HEK293 (cell line): ENCODE measurements around the gene PPARD.

Experiments
- CTCF ChIA-PET: fragments of 350-600 bp; formaldehyde crosslinking; extraction: SDS; loops from one replicate; lab custom pipeline; 2021; ENCODE audit warnings: antibody characterized with exemption; lab: Yijun Ruan, JAX
- POLR2A ChIA-PET: fragments of 300-600 bp; formaldehyde crosslinking; extraction: SDS; loops from one replicate; lab custom pipeline; 2020; ENCODE audit warnings: antibody characterized with exemption, inconsistent platforms; lab: Yijun Ruan, JAX
- H3K27ac ChIP-seq: fragments of 200-500 bp; sonication (Bioruptor generic); 2 replicates; pipeline ENCODE4 v1.5.1; 2014; ENCODE audit warnings: low read depth, low read length, control low read depth, inconsistent platforms; ENCODE audit errors: extremely low read depth
- H3K36me3 ChIP-seq, 2 experiments: fragments of 200-500 bp in 1 of 2; sonication (Bioruptor generic) in 1 of 2; 1 replicate in 1 of 2; 2 replicates in 1 of 2; pipeline ENCODE4 v1.5.1; 2014 to 2017; ENCODE audit warnings: inconsistent platforms in 2 of 2, low read length in 2 of 2; ENCODE audit not compliant: control insufficient read depth in 2 of 2, insufficient read depth in 1 of 2
- H3K4me1 ChIP-seq: fragments of 200-500 bp; sonication (Bioruptor generic); 2 replicates; pipeline ENCODE4 v1.5.1; 2014; ENCODE audit warnings: mild to moderate bottlenecking, low read length, inconsistent platforms; ENCODE audit not compliant: control insufficient read depth, insufficient read depth
- H3K4me3 ChIP-seq: 2 replicates; pipeline ENCODE4 v1.5.1; 2011; ENCODE audit warnings: low read depth, mild to moderate bottlenecking, control low read depth, low read length, moderate library complexity
- H3K9me3 ChIP-seq: fragments of 200-500 bp; sonication (Bioruptor generic); 2 replicates; pipeline ENCODE4 v1.5.1; 2014; ENCODE audit warnings: low read depth, low read length, inconsistent platforms; ENCODE audit not compliant: control insufficient read depth, insufficient read depth
- GLIS2 ChIP-seq: fragments of 450-650 bp; formaldehyde crosslinking; IDR thresholded peaks from 2 replicates; pipeline ENCODE4 v1.5.1; 2016; ENCODE audit warnings: missing biosample characterization, missing genetic modification characterization
- HIC1 ChIP-seq: fragments of 450-650 bp; formaldehyde crosslinking; IDR thresholded peaks from 2 replicates; pipeline ENCODE4 v1.5.1; 2016; ENCODE audit warnings: missing biosample characterization, missing genetic modification characterization
- KLF1 ChIP-seq: fragments of 450-650 bp; formaldehyde crosslinking; IDR thresholded peaks from 2 replicates; pipeline ENCODE4 v1.5.1; 2016; ENCODE audit warnings: missing biosample characterization, missing genetic modification characterization
- PRDM10 ChIP-seq: fragments of 450-650 bp; formaldehyde crosslinking; IDR thresholded peaks from 2 replicates; pipeline ENCODE4 v1.5.1; 2016; ENCODE audit warnings: missing biosample characterization, missing genetic modification characterization
- SCRT2 ChIP-seq: fragments of 450-650 bp; formaldehyde crosslinking; IDR thresholded peaks from 2 replicates; pipeline ENCODE4 v1.5.1; 2016; ENCODE audit warnings: missing biosample characterization, missing genetic modification characterization
- SP7 ChIP-seq: fragments of 450-650 bp; formaldehyde crosslinking; IDR thresholded peaks from 2 replicates; pipeline ENCODE4 v1.5.1; 2016; ENCODE audit warnings: missing biosample characterization, missing genetic modification characterization
- TCF7L2 ChIP-seq: IDR thresholded peaks from 2 replicates; pipeline ENCODE4 v1.6.1; 2011; ENCODE audit warnings: low read depth, mild to moderate bottlenecking, inconsistent platforms, low read length, moderate library complexity, borderline replicate concordance
- ZBTB1 ChIP-seq: fragments of 450-650 bp; formaldehyde crosslinking; IDR thresholded peaks from 2 replicates; pipeline ENCODE4 v1.5.1; 2016; ENCODE audit warnings: missing biosample characterization, missing genetic modification characterization
- ZBTB49 ChIP-seq: fragments of 450-650 bp; formaldehyde crosslinking; IDR thresholded peaks from 2 replicates; pipeline ENCODE4 v1.5.1; 2016; ENCODE audit warnings: missing biosample characterization, missing genetic modification characterization, low read depth
- ZFP37 ChIP-seq: fragments of 450-650 bp; formaldehyde crosslinking; IDR thresholded peaks from 2 replicates; pipeline ENCODE4 v1.5.1; 2016; ENCODE audit warnings: missing biosample characterization, missing genetic modification characterization
- ZNF132 ChIP-seq: fragments of 450-650 bp; formaldehyde crosslinking; IDR thresholded peaks from 2 replicates; pipeline ENCODE4 v1.5.1; 2017; ENCODE audit warnings: missing biosample characterization, missing genetic modification characterization, borderline replicate concordance
- ZNF138 ChIP-seq: fragments of 450-650 bp; formaldehyde crosslinking; IDR thresholded peaks from 2 replicates; pipeline ENCODE4 v1.5.1; 2016; ENCODE audit warnings: missing biosample characterization, missing genetic modification characterization, borderline replicate concordance
- ZNF211 ChIP-seq: fragments of 450-650 bp; formaldehyde crosslinking; IDR thresholded peaks from 2 replicates; pipeline ENCODE4 v1.5.1; 2016; ENCODE audit warnings: low read depth, missing biosample characterization, missing genetic modification characterization
- ZNF223 ChIP-seq: fragments of 450-650 bp; formaldehyde crosslinking; IDR thresholded peaks from 2 replicates; pipeline ENCODE4 v1.5.1; 2016; ENCODE audit warnings: missing biosample characterization, missing genetic modification characterization
- ZNF280D ChIP-seq: fragments of 450-650 bp; formaldehyde crosslinking; IDR thresholded peaks from 2 replicates; pipeline ENCODE4 v1.5.1; 2016; ENCODE audit warnings: missing biosample characterization, missing genetic modification characterization
- ZNF37A ChIP-seq: fragments of 450-650 bp; IDR thresholded peaks from 2 replicates; pipeline ENCODE4 v1.5.1; 2018; ENCODE audit warnings: missing biosample characterization, missing genetic modification characterization
- ZNF394 ChIP-seq: fragments of 450-650 bp; formaldehyde crosslinking; IDR thresholded peaks from 2 replicates; pipeline ENCODE4 v1.5.1; 2016; ENCODE audit warnings: missing biosample characterization, missing genetic modification characterization, mild to moderate bottlenecking, moderate library complexity, borderline replicate concordance
- ZNF544 ChIP-seq: fragments of 450-650 bp; formaldehyde crosslinking; IDR thresholded peaks from 2 replicates; pipeline ENCODE4 v1.5.0; 2017; ENCODE audit warnings: missing biosample characterization, missing genetic modification characterization
- ZNF600 ChIP-seq: fragments of 450-650 bp; formaldehyde crosslinking; IDR thresholded peaks from 2 replicates; pipeline ENCODE4 v1.5.1; 2016; ENCODE audit warnings: missing biosample characterization, missing genetic modification characterization
- ZNF707 ChIP-seq: fragments of 450-650 bp; formaldehyde crosslinking; IDR thresholded peaks from 2 replicates; pipeline ENCODE4 v1.5.1; 2016; ENCODE audit warnings: missing biosample characterization, missing genetic modification characterization
- ZSCAN16 ChIP-seq: fragments of 450-650 bp; formaldehyde crosslinking; IDR thresholded peaks from 2 replicates; pipeline ENCODE4 v1.5.1; 2016; ENCODE audit warnings: missing biosample characterization, missing genetic modification characterization
- ZSCAN23 ChIP-seq: fragments of 450-650 bp; formaldehyde crosslinking; IDR thresholded peaks from 2 replicates; pipeline ENCODE4 v1.5.1; 2016; ENCODE audit warnings: missing biosample characterization, missing genetic modification characterization

PPARD gene

GRCh38 chr6:35454391-35455110, 112.2 kb downstream of the PPARD start (continued):
- TF ChIP-seq ZFP37 (tag by site-specific recombination) (no peak), ZNF211 (no peak), ZNF394 (tag by site-specific recombination) (no peak), ZSCAN23 (tag by site-specific recombination) (no peak), ZSCAN16 (no peak), ZNF600 (tag by site-specific recombination) (0 out of 2 replicates have a peak, but pooled peaks have one; percentile 5), ZBTB1 (no peak)

GRCh38 chr6:35457907-35458306, 115.5 kb downstream of the PPARD start:
- ChIA-PET POLR2A (interaction anchor here (1.0 to 1.6 kb wide), 3 partner anchors 10 to 14 kb away, joined by 3 to 6 read pairs (median 6); partner anchors contain the start of gene RPL10A), CTCF (interaction anchor here (0.6 to 5.2 kb wide), 7 partner anchors 9 to 1826 kb away, joined by 3 to 53 read pairs (median 4); partner anchors contain the start of gene RPL10A)
- no peak overlapping the region for H3K27ac ChIP-seq
- H3K9me3 ChIP-seq = no peaks in the 10 kb centered on the region
- H3K4me3 ChIP-seq = no peak overlapping the region
- peaks cover 18% of the 10 kb centered on the region for H3K4me1 ChIP-seq
- peaks cover 27 to 63% of the 10 kb centered on the region in 2 experiments for H3K36me3 ChIP-seq
- TF ChIP-seq PRDM10 (peak; percentile 22; the same call in 1 of the 2 replicates), ZNF223 (tag by site-specific recombination) (no peak)

- no peak overlapping the region for H3K27ac ChIP-seq
- peaks cover 36 to 75% of the 10 kb centered on the region in 2 experiments for H3K36me3 ChIP-seq
- ChIA-PET POLR2A (interaction anchor here (0.7 kb wide), 1 partner anchor 202 kb away, joined by 5 read pairs; no protein-coding TSS in a partner anchor), CTCF (no interaction called here)
- H3K9me3 ChIP-seq = no peaks in the 10 kb centered on the region
- H3K4me3 ChIP-seq = no peak overlapping the region
- no peaks in the 10 kb centered on the region for H3K4me1 ChIP-seq
- TF ChIP-seq ZNF211 (no peak), ZNF707 (tag by site-specific recombination) (no peak), KLF1 (no peak), SP7 (tag by site-specific recombination) (no peak), ZBTB49 (tag by site-specific recombination) (no peak), GLIS2 (no peak), ZNF132 (tag by site-specific recombination) (no peak), ZNF280D (tag by site-specific recombination) (no peak), SCRT2 (no peak), TCF7L2 (no peak), ZNF544 (no peak), ZNF37A (tag by site-specific recombination) (no peak), ZNF138 (tag by site-specific recombination) (no peak), HIC1 (tag by site-specific recombination) (no peak)
These were observed 118.9 kb downstream of the PPARD start for GRCh38 chr6:35461270-35461669.
